PFSK-1 (cell line): Measurements from ENCODE around the gene SETDB1.

Experiments
- FOXP2 ChIP-seq: optimal IDR thresholded peaks from 2 replicates; pipeline ENCODE3; 2011; ENCODE audit warnings: borderline replicate concordance, control low read depth, inconsistent platforms; ENCODE audit not compliant: insufficient read depth; ENCODE audit errors: extremely low read length, extremely low read depth
- POLR2AphosphoS5 ChIP-seq: IDR thresholded peaks from 2 replicates; pipeline ENCODE4 v1.6.1; 2012; ENCODE audit warnings: low read depth, mild to moderate bottlenecking, control low read depth, low read length, moderate library complexity
- REST ChIP-seq, 2 experiments: IDR thresholded peaks; 2 replicates each; pipeline versions ENCODE4 v1.6.1 to v1.8.0; 2011 to 2012; ENCODE audit warnings: low read depth in 2 of 2, low read length in 2 of 2, control low read depth in 1 of 2, inconsistent platforms in 1 of 2, mild to moderate bottlenecking in 1 of 2, moderate library complexity in 1 of 2; ENCODE audit not compliant: insufficient read depth in 1 of 2
- SIN3A ChIP-seq: IDR thresholded peaks from 2 replicates; pipeline ENCODE4 v1.6.1; 2012; ENCODE audit warnings: mild to moderate bottlenecking, low read length, moderate library complexity, borderline replicate concordance; ENCODE audit not compliant: insufficient read depth
- TAF1 ChIP-seq: IDR thresholded peaks from 2 replicates; pipeline ENCODE4 v1.6.1; 2012; ENCODE audit warnings: low read length, control low read depth, borderline replicate concordance; ENCODE audit not compliant: insufficient read depth

The SETDB1 gene

GRCh38 chr1:150965605-150966004 lies 39.4 kb downstream of the SETDB1 start:
- no peak for TF ChIP-seq TAF1
- TF ChIP-seq POLR2AphosphoS5, result peak; percentile 42; the same call in 1 of the 2 replicates

GRCh38 chr1:150966011-150966410 lies 39.8 kb downstream of the SETDB1 start:
- no peak for TF ChIP-seq FOXP2
- no peak for TF ChIP-seq REST (IDR thresholded peaks at IDR 0.05; ENCODE audit: insufficient read depth in 1 of 2, low read depth in 2 of 2, low read length in 2 of 2)
- TF ChIP-seq POLR2AphosphoS5, result no peak; the same call in 1 of the 2 replicates
- no peak for TF ChIP-seq TAF1
- no peak for TF ChIP-seq SIN3A

- TF ChIP-seq SIN3A, result no peak
- no peak for TF ChIP-seq FOXP2
- no peak for TF ChIP-seq REST (IDR thresholded peaks at IDR 0.05; ENCODE audit: insufficient read depth in 1 of 2, low read depth in 2 of 2, low read length in 2 of 2)
- TF ChIP-seq POLR2AphosphoS5, result no peak
- TF ChIP-seq TAF1, result no peak
Measured at GRCh38 chr1:150967936-150968335, 41.8 kb downstream of the SETDB1 start.

- TF ChIP-seq SIN3A (no peak), REST (IDR thresholded peaks at IDR 0.05; ENCODE audit: insufficient read depth in 1 of 2, low read depth in 2 of 2, low read length in 2 of 2) (no peak), FOXP2 (no peak), POLR2AphosphoS5 (no peak), TAF1 (no peak)
Measured at GRCh38 chr1:150968491-150968890, 42.3 kb downstream of the SETDB1 start.

- TF ChIP-seq POLR2AphosphoS5 (no peak; the same call in 1 of the 2 replicates), TAF1 (no peak), FOXP2 (no peak), REST (IDR thresholded peaks at IDR 0.05; ENCODE audit: insufficient read depth in 1 of 2, low read depth in 2 of 2, low read length in 2 of 2) (no peak), SIN3A (no peak)
Measured at GRCh38 chr1:150969626-150970025, 43.5 kb downstream of the SETDB1 start.
